Tibial nerve (tissue), 4 donors: ENCODE results near the gene CEBPA. TPM values are rescaled to one million over a fixed set of nuclear protein-coding genes. Genes with fewer than 3 reads are reported as not detected.

Experiments
- DNase-seq, 2 donors: peaks; one replicate each; pipeline ENCODE4 v3.0.0-alpha.2; 2019; ENCODE audit warnings: low spot score in 2 of 2
- H3K27ac ChIP-seq, 4 donors: fragments of 200-600 bp; sonication (generic) in 3 of 4; one replicate each; pipeline ENCODE4 v1.5.1; 2017 to 2019; ENCODE audit warnings: mild to moderate bottlenecking in 1 of 4
- H3K27me3 ChIP-seq, 2 donors: fragments of 200-600 bp; sonication (generic) in 1 of 2; one replicate each; pipeline versions ENCODE4 v1.5.1 to v1.6.0; 2017 to 2019
- H3K36me3 ChIP-seq, 3 donors: fragments of 200-600 bp; sonication (generic); one replicate each; pipeline ENCODE4 v1.5.1; 2018 to 2019
- H3K4me1 ChIP-seq, 4 donors: fragments of 200-600 bp; sonication (generic) in 3 of 4; one replicate each; pipeline ENCODE4 v1.5.1; 2017 to 2019
- H3K4me3 ChIP-seq, 4 donors: fragments of 200-600 bp; sonication (generic) in 3 of 4; one replicate each; pipeline ENCODE4 v1.5.1; 2017 to 2019; ENCODE audit warnings: mild to moderate bottlenecking in 1 of 4, moderate library complexity in 1 of 4
- H3K9me3 ChIP-seq, 4 donors: fragments of 200-600 bp; sonication (generic) in 3 of 4; one replicate each; pipeline ENCODE4 v1.5.1; 2017 to 2019
- EP300 ChIP-seq, 2 donors: sonication (generic); formaldehyde crosslinking; IDR thresholded peaks; one replicate each; pipeline ENCODE4 v1.6.1; 2017; ENCODE audit warnings: antibody characterized with exemption in 2 of 2, mild to moderate bottlenecking in 1 of 2
- POLR2A ChIP-seq, 2 donors: fragments of 450-650 bp; IDR thresholded peaks; one replicate each; pipeline ENCODE4 v1.6.1; 2017; ENCODE audit warnings: antibody characterized with exemption in 2 of 2, mild to moderate bottlenecking in 2 of 2, moderate library complexity in 2 of 2
- WGBS, 2 donors: methylation state at CpG; one replicate each; pipeline ENCODE4 v1.1.5; 2018; 5-methylcytosine and 5-hydroxymethylcytosine counted together
- total RNA-seq, 4 donors: library from RNA; depleted of rRNA; stranded (reverse); fragments of >200 nt; gene quantifications; one replicate each; pipeline ENCODE4 v1.1.0, GENCODE V29; 2016
- TF ChIP-seq, protein P1 (sequence below), 5 experiments: fragments of 200-600 bp in 3 of 5; fragments of 450-650 bp in 2 of 5; sonication (generic) in 3 of 5; IDR thresholded peaks; one replicate each; pipeline ENCODE4 v1.5.1; 2016 to 2019; ENCODE audit warnings: antibody characterized with exemption in 5 of 5, mild to moderate bottlenecking in 3 of 5, moderate library complexity in 2 of 5

The CEBPA gene
- total RNA-seq, 4 donors from 2014 or later, result 33.9 to 204 (median 65.4) TPM

DNA sequence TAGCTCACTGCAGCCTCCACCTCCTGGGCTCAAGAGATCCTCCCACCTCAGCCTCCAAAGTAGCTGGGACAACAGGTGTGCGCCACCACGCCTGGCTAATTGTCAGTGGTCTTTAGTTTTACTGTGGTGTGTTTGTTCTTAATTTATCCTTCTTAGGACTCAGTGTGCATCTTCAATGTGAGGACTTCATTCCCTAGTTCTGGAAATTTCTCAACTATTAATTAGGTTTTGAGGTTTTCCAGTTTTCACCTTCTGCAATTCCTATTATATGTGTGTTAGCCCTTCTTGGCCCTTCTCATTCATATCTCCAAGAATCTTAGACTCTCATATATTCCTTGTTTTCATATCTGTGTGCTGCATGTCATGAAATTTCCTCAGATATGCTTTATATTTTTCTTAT, 44.5 kb downstream of the CEBPA start:
- Histone ChIP-seq H3K4me1 (peaks cover 0 to 10% (median 0%) of the 10 kb centered on the region in 4 donors), H3K27me3 (no peaks in the 10 kb centered on the region), H3K36me3 (no peaks in the 10 kb centered on the region), H3K9me3 (peaks cover 0 to 18% (median 0%) of the 10 kb centered on the region in 4 donors), H3K27ac (no peak overlapping the region), H3K4me3 (no peak overlapping the region)
- TF ChIP-seq POLR2A (IDR thresholded peaks at IDR 0.05) (no peak), EP300 (IDR thresholded peaks at IDR 0.05) (no peak)
- TF ChIP-seq, protein P1, sequence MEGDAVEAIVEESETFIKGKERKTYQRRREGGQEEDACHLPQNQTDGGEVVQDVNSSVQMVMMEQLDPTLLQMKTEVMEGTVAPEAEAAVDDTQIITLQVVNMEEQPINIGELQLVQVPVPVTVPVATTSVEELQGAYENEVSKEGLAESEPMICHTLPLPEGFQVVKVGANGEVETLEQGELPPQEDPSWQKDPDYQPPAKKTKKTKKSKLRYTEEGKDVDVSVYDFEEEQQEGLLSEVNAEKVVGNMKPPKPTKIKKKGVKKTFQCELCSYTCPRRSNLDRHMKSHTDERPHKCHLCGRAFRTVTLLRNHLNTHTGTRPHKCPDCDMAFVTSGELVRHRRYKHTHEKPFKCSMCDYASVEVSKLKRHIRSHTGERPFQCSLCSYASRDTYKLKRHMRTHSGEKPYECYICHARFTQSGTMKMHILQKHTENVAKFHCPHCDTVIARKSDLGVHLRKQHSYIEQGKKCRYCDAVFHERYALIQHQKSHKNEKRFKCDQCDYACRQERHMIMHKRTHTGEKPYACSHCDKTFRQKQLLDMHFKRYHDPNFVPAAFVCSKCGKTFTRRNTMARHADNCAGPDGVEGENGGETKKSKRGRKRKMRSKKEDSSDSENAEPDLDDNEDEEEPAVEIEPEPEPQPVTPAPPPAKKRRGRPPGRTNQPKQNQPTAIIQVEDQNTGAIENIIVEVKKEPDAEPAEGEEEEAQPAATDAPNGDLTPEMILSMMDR (IDR thresholded peaks at IDR 0.05), result no peak
- WGBS, 2 donors, result 95 to 97% methylated on average over 2 of the region's 2 CpGs
- DNase-seq, result no peak

DNA sequence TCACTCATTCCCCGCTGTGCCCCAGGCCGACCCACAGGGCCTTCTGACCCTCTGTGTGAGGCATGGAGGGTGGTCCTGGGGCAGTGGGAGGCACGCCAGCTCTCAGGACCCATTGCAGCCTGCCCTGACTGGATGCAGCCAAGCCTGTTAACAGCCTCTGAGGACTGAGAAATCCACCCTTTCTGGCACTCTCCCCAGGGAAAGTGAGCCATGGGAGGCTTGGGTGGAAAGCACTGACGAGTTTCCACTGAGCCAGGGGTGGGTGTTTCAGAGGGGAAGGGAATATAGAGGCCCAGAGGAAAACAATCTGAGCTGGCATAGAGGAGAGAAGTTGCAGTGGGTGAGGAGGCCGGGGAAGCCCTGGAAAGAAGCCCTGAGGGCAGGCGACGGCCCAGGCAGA, 46.1 kb downstream of the CEBPA start:
- no peak for TF ChIP-seq EP300 (IDR thresholded peaks at IDR 0.05)
- no peak for TF ChIP-seq POLR2A (IDR thresholded peaks at IDR 0.05)
- TF ChIP-seq, protein P1 (IDR thresholded peaks at IDR 0.05), result no peak
- 43 to 50% methylated on average over 7 of the region's 7 CpGs for WGBS, 2 donors
- Histone ChIP-seq H3K27me3 (peaks cover 0 to 12% of the 10 kb centered on the region in 2 donors), H3K36me3 (no peaks in the 10 kb centered on the region), H3K4me3 (no peak overlapping the region), H3K9me3 (peaks cover 0 to 18% (median 0%) of the 10 kb centered on the region in 4 donors), H3K27ac (no peak overlapping the region), H3K4me1 (peaks cover 0 to 11% (median 0%) of the 10 kb centered on the region in 4 donors)
- DNase-seq, result no peak

DNA sequence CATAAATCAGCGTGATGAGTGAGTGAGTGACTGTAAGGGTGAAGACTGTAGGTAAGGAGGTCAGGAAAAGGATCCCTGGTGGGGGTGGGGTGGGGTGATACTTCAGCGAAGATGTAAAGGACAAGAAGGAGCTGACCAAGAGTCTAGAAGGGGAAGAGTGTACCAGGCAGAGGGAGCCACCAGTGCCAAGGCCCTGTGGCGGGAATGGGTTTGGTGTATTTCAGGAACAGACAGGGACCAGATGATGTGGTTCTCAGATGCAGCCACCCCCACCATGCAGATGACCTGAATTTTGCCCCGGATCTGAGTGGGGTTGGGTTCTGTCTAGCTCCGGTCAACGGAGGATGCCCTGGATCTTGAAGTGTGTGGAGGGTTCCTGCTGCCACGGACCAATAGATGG, 46.6 kb downstream of the CEBPA start:
- H3K4me1 ChIP-seq, result peaks cover 0 to 7% (median 0%) of the 10 kb centered on the region in 4 donors
- no peak for DNase-seq
- no peak overlapping the region for H3K27ac ChIP-seq
- no peak overlapping the region for H3K4me3 ChIP-seq
- H3K9me3 ChIP-seq, result peaks cover 0 to 18% (median 0%) of the 10 kb centered on the region in 4 donors
- H3K36me3 ChIP-seq, result no peaks in the 10 kb centered on the region
- WGBS, 2 donors, result 85 to 89% methylated on average over 6 to 7 of the region's 7 CpGs
- H3K27me3 ChIP-seq, result peaks cover 0 to 16% of the 10 kb centered on the region in 2 donors
- no peak for TF ChIP-seq EP300 (IDR thresholded peaks at IDR 0.05)
- TF ChIP-seq POLR2A (IDR thresholded peaks at IDR 0.05), result no peak
- TF ChIP-seq, protein P1 (IDR thresholded peaks at IDR 0.05), result no peak

DNA sequence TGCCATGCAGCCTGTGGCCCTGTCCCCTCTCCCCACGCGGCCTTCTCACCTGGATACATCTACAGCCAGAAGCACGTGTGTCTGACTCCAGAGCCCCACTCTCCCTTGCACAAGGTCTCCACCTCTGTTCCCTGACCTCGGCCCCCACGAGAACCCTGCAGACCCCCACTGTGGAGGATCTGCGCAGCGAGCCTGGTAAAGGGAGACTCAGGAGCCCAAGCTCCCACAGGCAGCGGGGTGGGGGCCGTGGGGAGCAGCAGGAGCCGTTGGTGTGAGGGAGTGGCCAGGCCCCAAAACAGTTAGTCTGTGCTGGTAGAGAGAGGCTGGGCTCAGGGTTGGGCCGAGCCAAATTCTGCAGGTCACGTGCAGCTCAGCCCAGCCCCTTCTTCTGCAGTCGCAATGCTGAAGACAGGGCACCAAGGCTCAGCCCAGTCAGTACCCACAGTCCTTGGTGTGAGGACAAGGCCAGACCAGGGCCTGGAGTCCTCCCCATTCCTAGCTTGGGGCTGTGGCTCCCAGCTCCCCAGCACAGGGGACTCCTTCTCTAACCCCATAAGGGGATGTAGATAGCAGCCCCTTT, 48.0 kb downstream of the CEBPA start:
- DNase-seq, result no peak
- Histone ChIP-seq H3K4me3 (no peak overlapping the region), H3K27me3 (peaks cover 0 to 20% of the 10 kb centered on the region in 2 donors), H3K4me1 (peaks cover 0 to 7% (median 0%) of the 10 kb centered on the region in 4 donors), H3K9me3 (peaks cover 0 to 18% (median 0%) of the 10 kb centered on the region in 4 donors), H3K27ac (no peak overlapping the region), H3K36me3 (no peaks in the 10 kb centered on the region)
- TF ChIP-seq POLR2A (IDR thresholded peaks at IDR 0.05), result no peak
- 71% methylated on average over 7 to 12 of the region's 13 CpGs for WGBS, 2 donors

DNA sequence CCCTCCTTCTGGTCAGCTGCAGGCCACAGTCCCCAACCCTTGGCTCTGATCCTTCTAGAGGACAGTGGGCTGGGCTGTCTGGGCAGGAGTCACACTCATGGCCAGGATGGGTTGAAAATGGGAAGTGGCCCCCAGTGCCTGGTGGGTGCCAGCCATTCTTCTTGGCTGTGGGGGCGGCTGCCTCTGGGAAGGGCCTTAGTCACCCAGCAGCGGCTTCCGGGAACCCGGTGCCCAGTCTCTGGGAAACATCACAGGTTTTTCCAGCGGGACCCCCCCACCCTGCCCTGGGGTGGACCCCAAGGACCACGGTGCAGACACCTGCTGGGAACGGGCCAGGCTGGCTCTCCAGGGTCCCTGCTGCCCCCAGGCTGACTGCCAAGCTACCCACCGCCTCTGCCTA, 49.4 kb downstream of the CEBPA start:
- no peaks in the 10 kb centered on the region for H3K36me3 ChIP-seq
- H3K4me3 ChIP-seq, result no peak overlapping the region
- peaks cover 0 to 20% of the 10 kb centered on the region in 2 donors for H3K27me3 ChIP-seq
- 56 to 88% methylated on average over 1 to 8 of the region's 8 CpGs for WGBS, 2 donors
- H3K4me1 ChIP-seq, result peaks cover 0 to 7% (median 0%) of the 10 kb centered on the region in 4 donors
- TF ChIP-seq POLR2A (IDR thresholded peaks at IDR 0.05), result no peak
- TF ChIP-seq EP300 (IDR thresholded peaks at IDR 0.05), result no peak
- TF ChIP-seq, protein P1 (IDR thresholded peaks at IDR 0.05), result no peak
- DNase-seq, result no peak
- H3K27ac ChIP-seq, result no peak overlapping the region
- peaks cover 0 to 8% (median 0%) of the 10 kb centered on the region in 4 donors for H3K9me3 ChIP-seq
